HG03108 (cell line): Measurements from ENCODE around the gene MEIS1.
"Not testable (repeated sequence)": the region's sequence is repeated elsewhere in the genome, so short reads cannot be mapped to it uniquely, and the experiment has no call there.

Source experiments
- ATAC-seq: cut with Tn5 transposase; IDR thresholded peaks from one replicate; pipeline ENCODE4 v1.9.1; 2021; ENCODE audit warnings: moderate library complexity; ENCODE audit not compliant: unreplicated experiment

The MEIS1 gene

DNA sequence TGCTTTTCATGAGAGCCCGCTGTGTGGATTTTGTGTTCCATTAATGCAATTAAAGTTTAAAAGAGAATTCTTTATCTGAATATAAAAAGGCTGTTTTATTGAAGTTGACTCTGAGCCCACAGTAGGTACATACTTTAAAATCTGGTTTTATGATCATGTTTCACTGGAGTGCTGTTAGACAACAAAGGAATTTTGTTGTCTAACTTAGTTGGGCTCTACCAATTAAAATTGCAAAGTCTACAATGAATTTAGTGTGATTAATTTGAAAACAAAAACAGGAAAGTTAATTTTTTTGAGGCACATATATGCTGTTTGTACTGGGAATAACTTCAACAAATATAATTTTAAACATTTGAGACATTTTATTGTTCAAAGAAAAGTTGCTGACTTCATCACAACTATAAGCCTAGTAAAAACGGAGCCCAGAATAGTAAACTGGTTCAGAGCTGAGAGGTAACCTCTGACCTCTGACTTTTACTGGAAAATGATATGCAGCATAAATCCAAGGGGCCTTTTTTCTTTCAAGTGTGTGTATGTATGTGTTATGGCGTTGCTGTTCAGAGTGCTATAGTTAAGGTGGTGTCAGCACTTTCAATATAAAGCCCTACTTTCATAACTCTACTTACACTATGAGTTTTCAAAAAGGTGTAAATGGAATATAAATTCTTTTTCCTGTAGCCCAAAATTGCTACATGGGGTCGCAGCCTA is 30.2 kb downstream of the MEIS1 start:
- ATAC-seq = no peak

DNA sequence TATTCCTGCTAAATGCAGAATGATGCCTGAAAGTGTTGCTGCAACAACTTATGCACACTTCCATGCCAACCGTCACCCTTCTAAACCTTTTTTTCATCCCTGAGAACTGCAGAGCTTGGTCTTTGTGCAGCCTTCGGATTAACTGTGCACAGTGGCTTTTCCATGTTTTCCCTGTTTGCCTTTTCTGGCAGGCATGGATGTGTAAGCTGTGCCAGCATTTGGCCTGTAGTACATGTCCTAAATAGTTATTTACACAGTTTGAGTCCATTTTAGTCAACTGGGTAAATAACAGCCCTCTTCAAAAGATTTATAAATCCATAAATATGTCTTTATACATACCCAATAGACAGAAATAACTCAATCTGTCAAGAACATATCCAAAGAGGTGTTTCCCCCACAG is 31.5 kb downstream of the MEIS1 start:
- no peak for ATAC-seq

GRCh38 chr2:66467718-66468117 is 32.8 kb downstream of the MEIS1 start:
- ATAC-seq = no peak

- no peak for ATAC-seq
These were observed 34.4 kb downstream of the MEIS1 start for GRCh38 chr2:66469214-66469902.

DNA sequence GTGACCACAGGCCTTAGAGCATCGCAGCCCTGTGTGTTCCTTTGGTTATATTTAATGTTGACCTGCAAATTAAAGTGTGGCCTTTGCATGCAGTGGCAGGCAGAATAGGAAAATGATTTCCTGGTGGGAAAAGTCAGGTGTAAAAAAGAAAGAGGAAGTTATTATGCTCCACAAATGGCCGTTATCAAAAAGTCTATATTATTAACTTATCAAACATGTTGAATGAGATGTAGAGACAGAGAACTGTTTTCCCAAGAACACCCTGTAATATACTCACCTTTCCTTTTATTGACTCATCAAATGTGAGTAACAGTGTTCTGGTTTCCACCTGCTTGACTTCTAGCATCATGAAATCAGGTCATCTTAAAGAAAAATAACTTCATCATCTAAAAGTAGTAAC is 35.3 kb downstream of the MEIS1 start:
- no peak for ATAC-seq

- no peak for ATAC-seq
These were observed 37.4 kb downstream of the MEIS1 start for GRCh38 chr2:66472225-66472843.

- ATAC-seq = no peak
These were observed 42.4 kb downstream of the MEIS1 start for GRCh38 chr2:66477135-66477842.

DNA sequence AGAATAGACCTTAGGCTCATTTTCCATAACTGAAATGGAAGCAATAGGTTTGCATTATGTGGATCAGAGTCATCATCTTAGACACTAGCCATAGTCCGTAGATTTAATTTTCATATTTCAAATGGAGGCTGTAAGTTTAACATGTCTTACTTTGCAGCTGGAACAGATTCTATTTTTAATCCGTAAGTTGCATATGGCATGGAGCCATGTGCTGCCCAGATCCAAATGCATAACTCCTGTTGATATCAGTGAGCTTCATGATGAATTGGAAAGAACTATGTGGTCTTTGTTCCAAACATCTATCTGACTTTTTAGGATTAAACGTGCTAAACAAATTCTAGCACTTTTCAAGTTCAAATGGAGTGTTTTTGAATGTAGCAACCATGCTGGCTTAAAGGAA is 43.4 kb downstream of the MEIS1 start:
- ATAC-seq = no peak

DNA sequence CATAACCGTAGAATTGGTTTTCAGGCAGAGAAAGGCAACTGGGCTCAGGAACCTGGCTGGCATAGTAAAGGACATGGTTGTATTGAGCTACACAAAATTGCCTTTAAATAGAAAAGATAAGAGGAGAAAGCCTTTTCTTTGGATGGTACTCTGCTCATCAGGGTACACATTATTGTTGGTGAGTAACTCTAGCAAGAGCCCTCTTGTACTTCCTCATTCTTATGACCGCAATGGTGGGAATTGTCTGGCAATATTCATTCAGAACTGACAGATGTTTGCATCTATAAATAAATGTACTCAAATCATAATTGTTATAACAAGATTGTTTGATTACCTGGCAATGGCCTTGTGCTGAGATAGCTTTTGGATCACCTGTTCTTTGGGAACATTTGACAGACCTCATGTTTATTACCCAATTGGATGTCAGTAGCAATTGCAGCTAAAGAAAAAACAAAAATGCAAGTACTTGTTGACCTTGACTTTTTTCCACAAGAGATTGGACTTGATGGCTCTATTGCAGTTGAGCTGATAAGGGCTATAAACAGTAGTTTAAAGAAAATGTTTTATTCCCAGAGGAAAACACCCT is 43.9 kb downstream of the MEIS1 start:
- ATAC-seq = no peak

- no peak for ATAC-seq
These were observed 46.2 kb downstream of the MEIS1 start for GRCh38 chr2:66481100-66481549.

- ATAC-seq = not testable (repeated sequence)
These were observed 50.3 kb downstream of the MEIS1 start for GRCh38 chr2:66485252-66485651.

GRCh38 chr2:66488946-66489345 is 54.0 kb downstream of the MEIS1 start:
- no peak for ATAC-seq

DNA sequence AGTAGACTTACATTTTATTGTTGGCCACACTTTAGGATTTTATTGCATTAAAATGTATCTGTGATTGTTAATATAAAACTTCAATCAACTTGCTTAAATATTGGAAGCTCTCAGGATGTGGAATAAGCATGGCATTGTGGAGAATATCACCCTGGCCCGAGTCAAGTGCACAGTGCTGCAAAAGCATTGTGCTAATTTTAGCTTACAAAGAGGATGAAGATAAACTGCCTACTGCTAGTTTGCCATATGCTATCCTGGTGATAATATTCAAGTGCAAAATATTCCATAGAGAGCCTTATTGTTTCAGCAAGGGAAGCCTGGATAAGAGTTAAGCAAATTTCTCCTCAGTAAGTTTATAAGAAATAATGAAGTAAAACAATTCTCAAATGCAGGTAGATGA is 54.5 kb downstream of the MEIS1 start:
- ATAC-seq = no peak

GRCh38 chr2:66490588-66491001 is 55.7 kb downstream of the MEIS1 start:
- no peak for ATAC-seq

- no peak for ATAC-seq
These were observed 59.8 kb downstream of the MEIS1 start for GRCh38 chr2:66494708-66495107.

DNA sequence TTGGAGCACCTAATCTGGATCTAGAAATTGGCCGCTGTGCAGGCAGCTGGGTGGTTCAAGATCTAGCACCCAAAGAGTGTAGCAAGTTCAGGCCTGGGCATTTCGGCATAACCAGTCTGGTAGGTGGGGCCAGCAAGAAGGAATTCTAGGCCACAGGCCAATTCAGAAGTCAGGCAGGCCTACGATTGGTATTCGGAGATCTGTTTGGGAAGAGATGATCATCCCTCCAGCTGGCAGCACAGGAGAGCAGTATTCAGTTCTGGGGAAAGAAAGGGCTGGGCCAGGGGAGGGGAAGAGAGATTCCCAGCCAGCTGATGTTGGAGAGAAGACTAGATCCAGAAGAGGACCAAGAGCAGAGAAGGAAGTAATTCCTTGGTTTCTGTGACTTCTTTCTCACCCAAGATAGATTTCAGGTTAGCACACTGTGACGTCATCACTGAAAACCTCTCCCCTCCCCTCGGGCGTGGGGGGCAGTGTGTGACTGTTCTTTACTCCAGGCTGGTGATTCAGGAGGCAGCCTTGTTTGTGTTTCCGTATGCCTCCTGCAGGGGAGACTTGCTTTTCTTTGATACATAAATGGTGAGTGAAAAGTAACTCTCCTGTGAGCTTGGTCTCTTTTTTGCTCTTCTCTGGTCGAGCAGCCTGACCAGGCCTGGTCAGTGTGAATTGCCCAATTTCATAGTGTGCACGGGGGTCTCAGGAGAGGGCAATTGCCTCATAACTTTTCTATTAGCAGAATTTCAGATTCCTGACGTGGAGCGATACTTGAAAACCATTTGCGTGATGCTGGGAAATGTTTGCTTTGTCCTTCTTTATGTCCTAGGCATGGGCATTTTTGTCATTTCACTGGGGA is 61.1 kb downstream of the MEIS1 start:
- ATAC-seq = no peak

GRCh38 chr2:66496670-66497420 is 61.9 kb downstream of the MEIS1 start:
- ATAC-seq = no peak

- ATAC-seq = no peak
These were observed 62.7 kb downstream of the MEIS1 start for GRCh38 chr2:66497431-66498288.
